Suprapubic skin (tissue), 4 donors: ENCODE results near the gene SMYD3.

Source experiments
- POLR2A ChIP-seq, 2 donors: fragments of 450-650 bp; IDR thresholded peaks; one replicate each; pipeline ENCODE4 v1.6.1; 2017; ENCODE audit warnings: antibody characterized with exemption in 2 of 2, mild to moderate bottlenecking in 2 of 2, moderate library complexity in 2 of 2
- POLR2AphosphoS5 ChIP-seq, 3 donors: sonication (generic); formaldehyde crosslinking; IDR thresholded peaks; one replicate each; pipeline ENCODE4 v1.6.1; 2017; ENCODE audit warnings: antibody characterized with exemption in 3 of 3
- TF ChIP-seq, protein P1 (sequence below), 2 donors: fragments of 200-600 bp in 1 of 2; fragments of 450-650 bp in 1 of 2; sonication (generic) in 1 of 2; IDR thresholded peaks; one replicate each; pipeline ENCODE4 v1.5.1; 2016 to 2019; ENCODE audit warnings: antibody characterized with exemption in 2 of 2, mild to moderate bottlenecking in 1 of 2, moderate library complexity in 1 of 2

DNA sequence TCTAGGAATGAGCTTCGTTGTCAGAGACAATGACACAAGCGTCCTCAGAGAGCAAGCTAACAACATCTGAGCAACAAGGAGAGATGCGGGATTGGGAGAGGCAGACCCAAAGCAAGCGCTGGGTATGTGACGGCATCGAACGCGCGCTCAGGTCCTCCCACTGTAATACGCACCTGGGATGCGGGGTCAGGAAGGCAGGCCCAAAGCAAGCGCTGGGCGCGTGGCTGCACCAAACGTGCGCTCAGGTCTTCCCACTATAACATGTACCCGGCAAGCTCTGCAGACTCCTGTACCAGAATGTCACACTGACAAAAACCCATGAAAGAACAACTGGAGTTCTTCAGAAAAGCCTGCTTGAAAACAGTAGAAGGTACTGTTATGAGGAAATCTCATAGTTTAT lies 653.8 kb downstream of the SMYD3 start:
- TF ChIP-seq POLR2AphosphoS5 (IDR thresholded peaks at IDR 0.05) (no peak), POLR2A (IDR thresholded peaks at IDR 0.05) (no peak)
- TF ChIP-seq, protein P1, sequence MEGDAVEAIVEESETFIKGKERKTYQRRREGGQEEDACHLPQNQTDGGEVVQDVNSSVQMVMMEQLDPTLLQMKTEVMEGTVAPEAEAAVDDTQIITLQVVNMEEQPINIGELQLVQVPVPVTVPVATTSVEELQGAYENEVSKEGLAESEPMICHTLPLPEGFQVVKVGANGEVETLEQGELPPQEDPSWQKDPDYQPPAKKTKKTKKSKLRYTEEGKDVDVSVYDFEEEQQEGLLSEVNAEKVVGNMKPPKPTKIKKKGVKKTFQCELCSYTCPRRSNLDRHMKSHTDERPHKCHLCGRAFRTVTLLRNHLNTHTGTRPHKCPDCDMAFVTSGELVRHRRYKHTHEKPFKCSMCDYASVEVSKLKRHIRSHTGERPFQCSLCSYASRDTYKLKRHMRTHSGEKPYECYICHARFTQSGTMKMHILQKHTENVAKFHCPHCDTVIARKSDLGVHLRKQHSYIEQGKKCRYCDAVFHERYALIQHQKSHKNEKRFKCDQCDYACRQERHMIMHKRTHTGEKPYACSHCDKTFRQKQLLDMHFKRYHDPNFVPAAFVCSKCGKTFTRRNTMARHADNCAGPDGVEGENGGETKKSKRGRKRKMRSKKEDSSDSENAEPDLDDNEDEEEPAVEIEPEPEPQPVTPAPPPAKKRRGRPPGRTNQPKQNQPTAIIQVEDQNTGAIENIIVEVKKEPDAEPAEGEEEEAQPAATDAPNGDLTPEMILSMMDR (IDR thresholded peaks at IDR 0.05) = no peak
